H1 (cell line): ENCODE measurements around the gene FOXF1. TPM values are rescaled to one million over a fixed set of nuclear protein-coding genes. Genes with fewer than 3 reads are reported as not detected.

ENCODE experiments used
- ASH2L ChIP-seq: fragments of 200-600, 300-600 bp; sonication (generic); IDR thresholded peaks from one replicate; pipeline ENCODE4 v1.7.1; 2017; ENCODE audit warnings: low read length
- JUN ChIP-seq: IDR thresholded peaks from 2 replicates; pipeline ENCODE4 v1.6.1; 2011; ENCODE audit warnings: low read depth, mild to moderate bottlenecking, improper control_type of control experiment, low read length
- POLR2AphosphoS5 ChIP-seq: IDR thresholded peaks from 2 replicates; pipeline ENCODE4 v1.6.1; 2011; ENCODE audit warnings: low read depth, low read length
- RFX5 ChIP-seq: IDR thresholded peaks from 2 replicates; pipeline ENCODE4 v1.6.1; 2011; ENCODE audit warnings: low read depth, low read length, improper control_type of control experiment, borderline replicate concordance
- SIRT6 ChIP-seq: IDR thresholded peaks from one replicate; pipeline ENCODE4 v1.7.1; 2012; ENCODE audit warnings: low read length, inconsistent platforms
- TAF7 ChIP-seq: optimal IDR thresholded peaks from 2 replicates; pipeline ENCODE3; 2011; ENCODE audit warnings: low read depth, mild to moderate bottlenecking, inconsistent platforms, low read length, moderate library complexity, borderline replicate concordance
- TEAD4 ChIP-seq: IDR thresholded peaks from 2 replicates; pipeline ENCODE4 v1.6.1; 2012; ENCODE audit warnings: low read depth, low read length, inconsistent platforms, mixed read lengths
- polyA plus RNA-seq, 7 experiments: library from polyadenylated mRNA; depleted of rRNA in 3 of 7; stranded (reverse) in 5 of 7; unstranded in 2 of 7; fragments of >200 nt in 5 of 7; fragments of 200-250 nt in 2 of 7; gene quantifications; 1 replicate in 5 of 7; 2 replicates in 1 of 7; 4 replicates in 1 of 7; pipeline versions ENCODE4 v1.2.1 to v1.2.3, GENCODE V29; 2011 to 2013; ENCODE audit warnings: missing spikeins in 2 of 7, mixed read lengths in 2 of 7
- total RNA-seq: library from RNA; stranded (reverse); fragmentation: NEBNext Ultra II Directional; extraction: Animal tissue kit (Norgen Biotek cat#: 25700); gene quantifications from 2 replicates; pipeline ENCODE4 v1.2.1, GENCODE V29; 2021

FOXF1 gene
- total and polyA plus RNA-seq, 2 of the 8 experiments (the other 6 are each of a cell fraction or from before 2014, with no cell fraction given), result 0.02 TPM; not detected in 1

DNA sequence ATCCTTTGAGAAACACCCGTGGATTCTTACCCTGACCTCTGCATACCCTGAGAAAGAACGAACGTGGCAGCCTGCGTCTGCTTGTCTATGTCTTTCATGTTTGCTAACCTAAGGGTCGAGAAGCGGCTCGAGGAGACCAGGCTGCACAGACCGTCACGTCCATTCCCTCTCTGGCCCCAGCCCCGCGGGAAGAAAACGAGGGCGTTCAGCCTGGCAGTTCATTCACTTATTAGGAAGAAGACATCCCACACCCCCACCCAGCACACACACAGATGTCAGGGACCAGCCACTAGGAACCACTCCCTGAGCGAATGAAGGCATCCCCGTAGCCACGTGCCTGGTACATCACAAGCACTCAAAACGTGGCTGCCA lies 45.4 kb downstream of the FOXF1 start (continued):
- TF ChIP-seq RFX5 (no peak), TEAD4 (no peak), ASH2L (no peak), TAF7 (no peak), POLR2AphosphoS5 (no peak), JUN (no peak), SIRT6 (no peak)
